BJ (cell line): ENCODE results near the gene PRDM10. TPM values are rescaled to one million over a fixed set of nuclear protein-coding genes. Genes with fewer than 3 reads are reported as not detected.

Source experiments
- CTCF ChIA-PET: fragments of 350-600 bp; formaldehyde crosslinking; extraction: SDS; loops from one replicate; lab custom pipeline; 2021; ENCODE audit warnings: antibody characterized with exemption, inconsistent platforms; lab: Yijun Ruan, JAX
- POLR2A ChIA-PET: fragments of 300-600 bp; sonication (Branson Sonifier 250); formaldehyde crosslinking; extraction: SDS; loops from one replicate; lab custom pipeline; 2021; ENCODE audit warnings: antibody characterized with exemption; lab: Charles Lee
- DNase-seq: peaks from one replicate; pipeline ENCODE4 v3.0.0-alpha.2; 2011; ENCODE audit warnings: low read depth
- H3K27me3 ChIP-seq: 2 replicates; pipeline ENCODE4 v1.6.0; 2011; ENCODE audit warnings: low read length; ENCODE audit not compliant: control insufficient read depth, insufficient read depth
- H3K36me3 ChIP-seq: 2 replicates; pipeline ENCODE4 v1.5.1; 2011; ENCODE audit warnings: low read length; ENCODE audit not compliant: control insufficient read depth, insufficient read depth
- H3K4me3 ChIP-seq: 2 replicates; pipeline ENCODE4 v1.5.1; 2011; ENCODE audit warnings: low read depth, mild to moderate bottlenecking, control low read depth, low read length
- CTCF ChIP-seq: IDR thresholded peaks from 2 replicates; pipeline ENCODE4 v1.5.1; 2011; ENCODE audit warnings: low read depth, mild to moderate bottlenecking, control low read depth, inconsistent platforms, low read length, moderate library complexity; ENCODE audit not compliant: insufficient read depth
- polyA minus RNA-seq: library from RNA; depleted of rRNA, polyadenylated mRNA; stranded (reverse); fragments of >200 nt; gene quantifications from 2 replicates; pipeline ENCODE4 v1.2.3, GENCODE V29; 2011; rRNA and poly(A)+ RNA removed
- polyA plus RNA-seq: library from polyadenylated mRNA; depleted of rRNA; stranded (reverse); fragments of >200 nt; gene quantifications from 2 replicates; pipeline ENCODE4 v1.2.3, GENCODE V29; 2011; rRNA removed

Gene PRDM10
- polyA plus RNA-seq (3.4 and 5.5 TPM in 2 replicates), polyA minus RNA-seq (10.4 and 11.5 TPM in 2 replicates)

GRCh38 chr11:130002352-130002845 is at the start of gene PRDM10:
TSS of gene PRDM10 (minus strand) at chr11:130002835. CDS start at chr11:129960964, 41,871 bp downstream.
- ChIA-PET CTCF (interaction anchor here (1.7 kb wide), 1 partner anchor 130 kb away, joined by 6 read pairs; no protein-coding TSS in a partner anchor), POLR2A (interaction anchor here (0.6 to 0.9 kb wide), 5 partner anchors 15 to 130 kb away, joined by 3 to 17 read pairs (median 5); partner anchors contain the start of gene APLP2)
- no peaks in the 10 kb centered on the region for H3K36me3 ChIP-seq
- peak within 1 kb of the TSS; percentile 71 for H3K4me3 ChIP-seq
- DNase-seq: peak; percentile 26
- no peaks in the 10 kb centered on the region for H3K27me3 ChIP-seq
- TF ChIP-seq CTCF: no peak

GRCh38 chr11:130051082-130051481 is 48.4 kb upstream of the PRDM10 start:
- H3K36me3 ChIP-seq: no peaks in the 10 kb centered on the region
- DNase-seq: no peak
- CTCF ChIA-PET: interaction anchor here (0.7 to 1.4 kb wide), 2 partner anchors 25 to 47 kb away, joined by 3 read pairs; no protein-coding TSS in a partner anchor
- no peak overlapping the region for H3K4me3 ChIP-seq
- no peak for TF ChIP-seq CTCF
- POLR2A ChIA-PET: no interaction called here
- H3K27me3 ChIP-seq: no peaks in the 10 kb centered on the region

DNA sequence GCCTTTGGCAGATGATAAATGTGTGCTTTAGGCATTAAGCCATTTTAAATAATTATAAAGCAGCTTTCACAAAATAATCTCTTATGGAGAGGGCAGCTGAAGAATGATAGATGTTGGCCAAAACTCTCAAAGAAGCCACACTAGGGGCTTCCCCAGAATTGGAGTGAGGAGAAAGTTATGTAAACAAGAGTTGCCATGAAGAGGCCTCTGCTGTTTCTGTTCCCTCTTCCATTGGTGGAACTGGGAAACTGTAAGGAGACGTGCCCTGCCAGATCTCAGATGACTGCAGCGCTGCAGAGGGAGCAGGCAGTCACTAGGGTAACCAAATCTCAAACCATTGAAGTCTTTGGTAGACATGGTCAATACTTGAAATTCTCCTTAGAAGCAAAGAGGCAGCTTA is 47.6 kb upstream of the PRDM10 start:
- Histone ChIP-seq H3K4me3 (no peak overlapping the region), H3K27me3 (no peaks in the 10 kb centered on the region), H3K36me3 (no peaks in the 10 kb centered on the region)
- TF ChIP-seq CTCF: no peak
- DNase-seq: no peak
- POLR2A ChIA-PET: no interaction called here
- CTCF ChIA-PET: interaction anchor here (1.4 kb wide), 1 partner anchor 26 kb away, joined by 3 read pairs; no protein-coding TSS in a partner anchor

- Histone ChIP-seq H3K4me3 (no peak overlapping the region), H3K36me3 (no peaks in the 10 kb centered on the region), H3K27me3 (no peaks in the 10 kb centered on the region)
- ChIA-PET POLR2A (no interaction called here), CTCF (interaction anchor here (1.7 kb wide), 1 partner anchor 18 kb away, joined by 4 read pairs; no protein-coding TSS in a partner anchor)
- no peak for DNase-seq
- no peak for TF ChIP-seq CTCF
Observed at GRCh38 chr11:130049328-130049771, 46.7 kb upstream of the PRDM10 start.

DNA sequence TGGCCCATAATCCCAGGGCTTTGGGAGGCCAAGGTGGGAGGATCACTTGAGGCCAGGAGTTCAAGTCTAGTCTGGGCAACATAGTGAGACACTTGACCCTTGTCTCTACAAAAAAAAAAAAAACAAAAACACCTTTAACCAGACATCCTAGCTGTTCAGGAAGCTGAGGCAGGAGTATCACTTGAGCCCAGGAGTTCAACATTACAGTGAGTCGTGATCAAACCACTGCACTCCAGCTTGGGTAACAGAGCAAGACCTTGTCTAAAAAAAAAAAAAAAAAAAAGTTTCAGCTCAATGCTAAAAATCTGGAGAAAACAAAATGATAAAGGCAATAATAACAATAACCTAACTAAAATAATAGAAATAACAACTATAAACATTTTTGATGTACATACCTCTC is 44.5 kb upstream of the PRDM10 start:
- H3K4me3 ChIP-seq: no peak overlapping the region

More for the DNA sequence above, 44.5 kb upstream of the PRDM10 start:
- no peaks in the 10 kb centered on the region for H3K36me3 ChIP-seq
- H3K27me3 ChIP-seq: no peaks in the 10 kb centered on the region
- no peak for TF ChIP-seq CTCF
- ChIA-PET CTCF (no interaction called here), POLR2A (interaction anchor here (0.6 kb wide), 1 partner anchor 43 kb away, joined by 15 read pairs; no protein-coding TSS in a partner anchor)
- DNase-seq: no peak
